ENCODE measurements around the gene AIFM3. TPM values are rescaled to one million over a fixed set of nuclear protein-coding genes. Genes with fewer than 3 reads are reported as not detected.
A peak's percentile ranks its signal among the peaks of the same experiment; 100 is the strongest.

Gene AIFM3
- total RNA-seq, 1 experiment from 2014 or later = 1.1 TPM

- DNase-seq (ENCODE audit: unreplicated experiment) = no peak
- H3K27ac Mint-ChIP-seq (ENCODE audit: low read depth, unreplicated experiment) = peak overlapping the region; percentile 49
- no peaks in the 10 kb centered on the region for H3K9me3 Mint-ChIP-seq (ENCODE audit: unreplicated experiment)
- ChIA-PET CTCF (interaction anchor here (0.6 kb wide), 1 partner anchor 22 kb away, joined by 3 read pairs; no protein-coding TSS in a partner anchor), POLR2A (interaction anchor here (0.7 to 1.4 kb wide), 5 partner anchors 9 to 251 kb away, joined by 3 read pairs; no protein-coding TSS in a partner anchor)
- intact Hi-C loops (cut with micrococcal nuclease) = no loop called here
- no TSS peak for BruUV-seq (replicated peaks)
- H3K4me3 Mint-ChIP-seq (ENCODE audit: unreplicated experiment) = no peak overlapping the region
- no peaks in the 10 kb centered on the region for H3K27me3 Mint-ChIP-seq (ENCODE audit: insufficient read depth, unreplicated experiment)
- no peaks in the 10 kb centered on the region for H3K36me3 Mint-ChIP-seq (ENCODE audit: insufficient read depth, unreplicated experiment)
- peaks cover 7% of the 10 kb centered on the region for H3K4me1 Mint-ChIP-seq (ENCODE audit: insufficient read depth, unreplicated experiment)
- TF ChIP-seq CTCF (IDR thresholded peaks at IDR 0.05; ENCODE audit: unreplicated experiment) = no peak
Measured at GRCh38 chr22:21028277-21029251, 61.5 kb downstream of the AIFM3 start.

GRCh38 chr22:21029486-21030025 lies 62.5 kb downstream of the AIFM3 start:
- ChIA-PET POLR2A (no interaction called here), CTCF (no interaction called here)
- Mint-ChIP-seq H3K36me3 (ENCODE audit: insufficient read depth, unreplicated experiment) (no peaks in the 10 kb centered on the region), H3K9me3 (ENCODE audit: unreplicated experiment) (no peaks in the 10 kb centered on the region), H3K4me1 (ENCODE audit: insufficient read depth, unreplicated experiment) (peaks cover 7% of the 10 kb centered on the region), H3K4me3 (ENCODE audit: unreplicated experiment) (no peak overlapping the region), H3K27ac (ENCODE audit: low read depth, unreplicated experiment) (peak overlapping the region; percentile 49), H3K27me3 (ENCODE audit: insufficient read depth, unreplicated experiment) (no peaks in the 10 kb centered on the region)
- no peak for TF ChIP-seq CTCF (IDR thresholded peaks at IDR 0.05; ENCODE audit: unreplicated experiment)
- no TSS peak for BruUV-seq (replicated peaks)
- intact Hi-C loops (cut with micrococcal nuclease) = no loop called here
- DNase-seq (ENCODE audit: unreplicated experiment) = no peak

DNA sequence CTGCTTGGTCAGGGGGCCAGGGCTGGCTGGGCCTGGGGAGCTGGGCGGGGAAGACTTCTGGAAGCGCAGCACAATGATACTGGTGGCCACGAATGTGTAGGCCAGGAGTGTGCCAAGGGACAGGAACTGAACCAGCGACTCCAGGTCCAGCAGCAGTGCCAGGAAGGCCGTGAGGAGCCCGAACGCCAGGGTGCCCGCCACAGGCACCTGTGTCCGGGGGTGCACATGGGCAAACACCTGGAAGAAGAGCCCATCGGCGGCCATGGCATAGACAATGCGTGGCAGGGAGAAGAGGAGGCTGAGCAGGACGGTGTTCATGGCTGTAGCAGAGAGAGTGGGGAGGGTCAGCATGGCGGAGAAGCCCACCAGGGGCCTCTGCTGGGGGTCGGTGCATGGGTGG lies 63.0 kb downstream of the AIFM3 start:
- Mint-ChIP-seq H3K27me3 (ENCODE audit: insufficient read depth, unreplicated experiment) (no peaks in the 10 kb centered on the region), H3K9me3 (ENCODE audit: unreplicated experiment) (no peaks in the 10 kb centered on the region), H3K4me1 (ENCODE audit: insufficient read depth, unreplicated experiment) (peaks cover 7% of the 10 kb centered on the region), H3K36me3 (ENCODE audit: insufficient read depth, unreplicated experiment) (no peaks in the 10 kb centered on the region), H3K27ac (ENCODE audit: low read depth, unreplicated experiment) (peak overlapping the region; percentile 49), H3K4me3 (ENCODE audit: unreplicated experiment) (no peak overlapping the region)
- ChIA-PET POLR2A (no interaction called here), CTCF (no interaction called here)
- BruUV-seq (replicated peaks) = no TSS peak
- no peak for DNase-seq (ENCODE audit: unreplicated experiment)
- intact Hi-C loops (cut with micrococcal nuclease) = no loop called here
- TF ChIP-seq CTCF (IDR thresholded peaks at IDR 0.05; ENCODE audit: unreplicated experiment) = no peak

Other genes starting within 250 kb of the AIFM3 start
- gene SERPIND1, start 193.1 kb upstream of the AIFM3 start, total RNA-seq (2022) = not detected in 2 replicates
- 39.0 and 41.3 TPM in 2 replicates for gene PI4KA, start 108.4 kb upstream of the AIFM3 start, total RNA-seq (2022)
- 28.7 and 39.0 TPM in 2 replicates for gene SNAP29, start 108.2 kb upstream of the AIFM3 start, total RNA-seq (2022)
- gene CRKL, start 49.8 kb upstream of the AIFM3 start, total RNA-seq (2022) = 74.0 and 76.1 TPM in 2 replicates
- 49.2 and 57.3 TPM in 2 replicates for gene LZTR1, start 15.0 kb downstream of the AIFM3 start, total RNA-seq (2022)
- 20.6 and 24.9 TPM in 2 replicates for gene THAP7, start 34.9 kb downstream of the AIFM3 start, total RNA-seq (2022)
- 0.19 and 0.22 TPM in 2 replicates for gene P2RX6, start 47.9 kb downstream of the AIFM3 start, total RNA-seq (2022)
- gene SLC7A4, start 65.3 kb downstream of the AIFM3 start, total RNA-seq (2022) = not detected in 2 replicates
- gene LRRC74B, start 78.7 kb downstream of the AIFM3 start, total RNA-seq (2022) = not detected in 2 replicates

All from MCF 10A (cell line).